IMR-90 (cell line): ENCODE measurements around the gene ITGA6. TPM values are rescaled to one million over a fixed set of nuclear protein-coding genes. Genes with fewer than 3 reads are reported as not detected.
A peak's percentile ranks its signal among the peaks of the same experiment; 100 is the strongest.

Experiments used
- ATAC-seq: fragments of 200-7000 bp; cut with Tn5 transposase; 2 replicates; pipeline ENCODE4 v1.9.1; 2020; ENCODE audit warnings: low read depth, mild to moderate bottlenecking, moderate library complexity
- BruUV-seq: library from RNA; stranded (reverse); fragments of 400-500 nt; replicated peaks from 2 replicates; lab custom pipeline; 2021; lab: Mats Ljungman, UMichigan
- CTCF ChIA-PET: fragments of 300-600 bp; formaldehyde crosslinking; extraction: SDS; loops from one replicate; lab custom pipeline; 2021; ENCODE audit warnings: antibody characterized with exemption; lab: Yijun Ruan, JAX
- POLR2A ChIA-PET: fragments of 300-600 bp; sonication (Branson Sonifier 250); formaldehyde crosslinking; loops from one replicate; lab custom pipeline; 2022; ENCODE audit warnings: antibody characterized with exemption; ENCODE audit not compliant: unreplicated experiment; lab: Charles Lee
- DNase-seq: peaks from one replicate; pipeline ENCODE4 v3.0.0; 2013
- H2AFZ ChIP-seq: replicated peaks from 2 replicates; pipeline ENCODE3; 2013; ENCODE audit warnings: low read length, mild to moderate bottlenecking; ENCODE audit not compliant: poor library complexity
- H2AK5ac ChIP-seq: 2 replicates; pipeline ENCODE4 v1.6.1; 2013; ENCODE audit warnings: low read depth, low read length, inconsistent platforms
- H2AK9ac ChIP-seq: replicated peaks from 2 replicates; pipeline ENCODE3; 2013; ENCODE audit warnings: mild to moderate bottlenecking, low read depth, low read length, moderate library complexity; ENCODE audit not compliant: poor library complexity
- H2BK120ac ChIP-seq: 2 replicates; pipeline ENCODE4 v1.6.1; 2013; ENCODE audit warnings: low read depth, low read length, inconsistent platforms
- H2BK15ac ChIP-seq: 3 replicates; pipeline ENCODE4 v1.6.1; 2013; ENCODE audit warnings: low read depth, low read length, inconsistent platforms
- H2BK20ac ChIP-seq: 2 replicates; pipeline ENCODE4 v1.6.1; 2013; ENCODE audit warnings: low read depth, mild to moderate bottlenecking, inconsistent platforms, low read length, moderate library complexity
- H2BK5ac ChIP-seq: 2 replicates; pipeline ENCODE4 v1.6.1; 2013; ENCODE audit warnings: mild to moderate bottlenecking, low read depth, low read length, inconsistent platforms; ENCODE audit not compliant: poor library complexity, severe bottlenecking
- H3K14ac ChIP-seq: replicated peaks from 2 replicates; pipeline ENCODE4 v1.6.1; 2013; ENCODE audit warnings: low read depth, low read length, inconsistent platforms
- H3K18ac ChIP-seq: 2 replicates; pipeline ENCODE4 v1.6.1; 2013; ENCODE audit warnings: low read depth, low read length, control low read depth
- H3K23ac ChIP-seq: 2 replicates; pipeline ENCODE4 v1.6.1; 2013; ENCODE audit warnings: low read depth, low read length, inconsistent platforms
- H3K27ac ChIP-seq: 2 replicates; pipeline ENCODE4 v1.5.1; 2013; ENCODE audit warnings: mild to moderate bottlenecking, control low read depth, low read length; ENCODE audit not compliant: insufficient read depth
- H3K27me3 ChIP-seq: 2 replicates; pipeline ENCODE4 v1.6.1; 2013; ENCODE audit warnings: low read length; ENCODE audit not compliant: control insufficient read depth, insufficient read depth
- H3K36me3 ChIP-seq: 2 replicates; pipeline ENCODE4 v1.6.1; 2013; ENCODE audit warnings: low read length, mixed read lengths; ENCODE audit not compliant: control insufficient read depth, insufficient read depth
- H3K4ac ChIP-seq: 2 replicates; pipeline ENCODE4 v1.6.1; 2013; ENCODE audit warnings: low read depth, low read length, inconsistent platforms
- H3K4me1 ChIP-seq: 2 replicates; pipeline ENCODE4 v1.6.1; 2013; ENCODE audit warnings: low read length, mixed read lengths; ENCODE audit not compliant: control insufficient read depth, insufficient read depth
- H3K4me2 ChIP-seq: 2 replicates; pipeline ENCODE4 v1.6.1; 2013; ENCODE audit warnings: low read depth, mild to moderate bottlenecking, control low read depth, low read length, moderate library complexity
- H3K4me3 ChIP-seq: 2 replicates; pipeline ENCODE4 v1.5.1; 2013; ENCODE audit warnings: low read depth, mild to moderate bottlenecking, control low read depth, low read length, moderate library complexity; ENCODE audit not compliant: insufficient read depth
- H3K56ac ChIP-seq: 2 replicates; pipeline ENCODE4 v1.6.1; 2013; ENCODE audit warnings: low read length, inconsistent platforms; ENCODE audit not compliant: insufficient read depth; ENCODE audit errors: extremely low read depth
- H3K79me1 ChIP-seq, 2 experiments: 2 replicates each; pipeline ENCODE4 v1.6.1; 2013; ENCODE audit warnings: low read length in 2 of 2, inconsistent platforms in 1 of 2, low read depth in 1 of 2
- H3K9ac ChIP-seq: 2 replicates; pipeline ENCODE4 v1.6.1; 2013; ENCODE audit warnings: low read depth, low read length, control low read depth
- H3K9me1 ChIP-seq: 2 replicates; pipeline ENCODE4 v1.6.1; 2013; ENCODE audit warnings: low read length, inconsistent platforms; ENCODE audit not compliant: insufficient read depth
- H3K9me3 ChIP-seq: 2 replicates; pipeline ENCODE4 v1.6.1; 2013; ENCODE audit warnings: low read length; ENCODE audit not compliant: control insufficient read depth, insufficient read depth
- H4K20me1 ChIP-seq: 2 replicates; pipeline ENCODE4 v1.6.1; 2013; ENCODE audit warnings: low read length, inconsistent platforms; ENCODE audit not compliant: insufficient read depth
- H4K5ac ChIP-seq: 2 replicates; pipeline ENCODE4 v1.6.1; 2013; ENCODE audit warnings: mild to moderate bottlenecking, low read depth, low read length, control low read depth
- H4K8ac ChIP-seq, 2 experiments: 2 replicates each; pipeline ENCODE4 v1.6.1; 2013; ENCODE audit warnings: low read depth in 2 of 2, low read length in 2 of 2, control low read depth in 1 of 2, inconsistent platforms in 1 of 2
- H4K91ac ChIP-seq: 2 replicates; pipeline ENCODE4 v1.6.1; 2013; ENCODE audit warnings: low read depth, low read length, inconsistent platforms; ENCODE audit not compliant: insufficient read depth
- ELK1 ChIP-seq: fragments of 150-350 bp; IDR thresholded peaks from 2 replicates; pipeline ENCODE4 v1.6.1; 2016; ENCODE audit warnings: low read depth, mild to moderate bottlenecking, low read length, moderate library complexity, borderline replicate concordance
- FOS ChIP-seq: fragments of 150-350 bp; IDR thresholded peaks from 2 replicates; pipeline ENCODE4 v1.6.1; 2016; ENCODE audit warnings: low read depth, low read length
- MAFK ChIP-seq: IDR thresholded peaks from 2 replicates; pipeline ENCODE4 v1.6.1; 2012; ENCODE audit warnings: low read depth, low read length, improper control_type of control experiment
- MAZ ChIP-seq: IDR thresholded peaks from 2 replicates; pipeline ENCODE4 v1.6.1; 2012; ENCODE audit warnings: low read depth, mild to moderate bottlenecking, low read length, improper control_type of control experiment, moderate library complexity, borderline replicate concordance
- NFE2L2 ChIP-seq: fragments of 150-350 bp; IDR thresholded peaks from 2 replicates; pipeline ENCODE4 v1.6.1; 2016; ENCODE audit warnings: low read depth, mild to moderate bottlenecking, low read length
- POLR2A ChIP-seq: IDR thresholded peaks from 2 replicates; pipeline ENCODE4 v1.6.1; 2012; ENCODE audit warnings: mild to moderate bottlenecking, low read depth, low read length
- RAD21 ChIP-seq: IDR thresholded peaks from 2 replicates; pipeline ENCODE4 v1.6.1; 2012; ENCODE audit warnings: low read length, improper control_type of control experiment
- USF2 ChIP-seq: fragments of 150-350 bp; IDR thresholded peaks from 2 replicates; pipeline ENCODE4 v1.6.1; 2017; ENCODE audit warnings: mild to moderate bottlenecking, antibody characterized with exemption, low read length, low read depth
- WGBS, 2 experiments: methylation state at CpG; one replicate each; pipeline versions ENCODE4 v1.1.5 to v1.1.7; 2013; ENCODE audit warnings: missing lambda C conversion rate in 2 of 2; ENCODE audit not compliant: insufficient read length in 1 of 2; ENCODE audit errors: extremely low coverage in 2 of 2; 5-methylcytosine and 5-hydroxymethylcytosine counted together
- dilution Hi-C: fragments of 300-500 bp; cut with HindIII; formaldehyde crosslinking; loops from one replicate; pipeline ENCODE4 v1.14.3; 2018; ENCODE audit warnings: low sequenced_read_pairs; ENCODE audit not compliant: unreplicated experiment
- in situ Hi-C: fragments of 300-500 bp; cut with MboI; formaldehyde crosslinking; loops from 3 replicates; pipeline ENCODE4 v1.14.3; 2019; ENCODE audit warnings: low sequenced_read_pairs, inconsistent platforms, mixed read lengths
- intact Hi-C: fragments of 100-400 bp; cut with micrococcal nuclease; formaldehyde crosslinking; loops from 2 replicates; pipeline ENCODE4 v1.10.0; 2022
- polyA plus RNA-seq, 3 experiments: library from polyadenylated mRNA; depleted of rRNA; stranded (reverse); fragments of >200 nt; gene quantifications; 2 replicates each; pipeline ENCODE4 v1.2.3, GENCODE V29; 2012; ENCODE audit warnings: low replicate concordance in 1 of 3
- total RNA-seq: library from RNA; depleted of rRNA; stranded (reverse); fragments of >200 nt; gene quantifications from 2 replicates; pipeline ENCODE4 v1.2.3, GENCODE V29; 2012

ITGA6 gene
- total and polyA plus RNA-seq, 2 of the 4 experiments (the other 2 are of a cell fraction), result 12.5 to 43.9 TPM

- no peak overlapping the region for H2AK9ac ChIP-seq
- peak overlapping the region; percentile 75 for H4K91ac ChIP-seq
- peaks cover 10% of the 10 kb centered on the region for H3K4me1 ChIP-seq
- no TSS peak for BruUV-seq
- H3K4ac ChIP-seq, result peak overlapping the region; percentile 56; the same call in 1 of the 2 replicates
- H3K27me3 ChIP-seq, result no peaks in the 10 kb centered on the region
- peak overlapping the region; percentile 63; the same call in 2 of the 3 replicates for H2BK15ac ChIP-seq
- no peak overlapping the region for H3K9ac ChIP-seq
- peak overlapping the region; percentile 48; the same call in 1 of the 2 replicates for H3K27ac ChIP-seq
- H3K23ac ChIP-seq, result no peak overlapping the region
- H3K14ac ChIP-seq, result peak overlapping the region; percentile 72; the same call in 1 of the 2 replicates
- H3K36me3 ChIP-seq, result no peaks in the 10 kb centered on the region
- peak overlapping the region; percentile 78 for H2BK5ac ChIP-seq
- dilution Hi-C loops (no loop called here), in situ Hi-C loops (no loop called here), intact Hi-C loops (loop anchor here (5.0 kb wide), 1 partner anchor 35 kb away; no protein-coding TSS in a partner anchor)
- H2BK20ac ChIP-seq, result peak overlapping the region; percentile 59; the same call in 1 of the 2 replicates
- WGBS, 2 experiments, result no CpG with 5 or more reads among the region's 4 CpGs
- H4K20me1 ChIP-seq, result peaks cover 5% of the 10 kb centered on the region; the same call in 1 of the 2 replicates
- ATAC-seq (peak; percentile 8; the same call in 1 of the 2 replicates), DNase-seq (peak; percentile 96)
- H3K4me2 ChIP-seq, result peak overlapping the region; percentile 26; the same call in 1 of the 2 replicates
- peaks cover 2% of the 10 kb centered on the region; the same call in 1 of the 2 replicates for H3K9me3 ChIP-seq
- H3K18ac ChIP-seq, result peak overlapping the region; percentile 57; the same call in 1 of the 2 replicates
- H4K8ac ChIP-seq, result peak overlapping the region; percentile 10 to 70; a peak in 2 of 4 replicates
- peak overlapping the region; percentile 24; the same call in 1 of the 2 replicates for H4K5ac ChIP-seq
- peak overlapping the region; percentile 53 for H2BK120ac ChIP-seq
- no peak overlapping the region for H3K4me3 ChIP-seq
- H2AFZ ChIP-seq, result no peak overlapping the region
- H3K79me1 ChIP-seq, result peaks cover 16 to 36% of the 10 kb centered on the region in 2 experiments
- POLR2A ChIA-PET, result interaction anchor here (0.7 kb wide), 1 partner anchor 30 kb away, joined by 3 read pairs; no protein-coding TSS in a partner anchor
- TF ChIP-seq POLR2A (no peak), MAFK (peak; percentile 95), MAZ (peak; percentile 38; the same call in 1 of the 2 replicates), FOS (peak; percentile 88), USF2 (peak; percentile 24; the same call in 1 of the 2 replicates), RAD21 (no peak), ELK1 (no peak), NFE2L2 (peak; percentile 88)
- CTCF ChIA-PET, result no interaction called here
- H3K56ac ChIP-seq, result no peak overlapping the region
- H2AK5ac ChIP-seq, result peak overlapping the region; percentile 54; the same call in 1 of the 2 replicates
- H3K9me1 ChIP-seq, result peaks cover 4% of the 10 kb centered on the region; the same call in 1 of the 2 replicates
Measured at GRCh38 chr2:172552547-172553291, 125.3 kb downstream of the ITGA6 start.
